H7 (cell line): ENCODE measurements around the gene C4orf50. TPM values are rescaled to one million over a fixed set of nuclear protein-coding genes. Genes with fewer than 3 reads are reported as not detected.

Experiments
- DNase-seq: peaks from one replicate; pipeline ENCODE4 v3.0.0; 2012
- H3K27me3 ChIP-seq: 2 replicates; pipeline ENCODE4 v1.6.0; 2011; ENCODE audit warnings: mild to moderate bottlenecking, low read length; ENCODE audit not compliant: control insufficient read depth, insufficient read depth
- H3K36me3 ChIP-seq: replicated peaks from 2 replicates; pipeline ENCODE4 v1.5.1; 2011; ENCODE audit warnings: low read length; ENCODE audit not compliant: control insufficient read depth, insufficient read depth
- H3K4me3 ChIP-seq: 2 replicates; pipeline ENCODE4 v1.5.1; 2011; ENCODE audit warnings: low read depth, mild to moderate bottlenecking, control low read depth, low read length, moderate library complexity; ENCODE audit not compliant: insufficient read depth
- total RNA-seq: library from RNA; depleted of rRNA; stranded (reverse); fragments of >200 nt; shearing (Covaris generic); gene quantifications from 2 replicates; pipeline ENCODE4 v1.2.3, GENCODE V29; 2014; rRNA removed

C4orf50 gene
- 0.10 and 0.11 TPM in 2 replicates for total RNA-seq

DNA sequence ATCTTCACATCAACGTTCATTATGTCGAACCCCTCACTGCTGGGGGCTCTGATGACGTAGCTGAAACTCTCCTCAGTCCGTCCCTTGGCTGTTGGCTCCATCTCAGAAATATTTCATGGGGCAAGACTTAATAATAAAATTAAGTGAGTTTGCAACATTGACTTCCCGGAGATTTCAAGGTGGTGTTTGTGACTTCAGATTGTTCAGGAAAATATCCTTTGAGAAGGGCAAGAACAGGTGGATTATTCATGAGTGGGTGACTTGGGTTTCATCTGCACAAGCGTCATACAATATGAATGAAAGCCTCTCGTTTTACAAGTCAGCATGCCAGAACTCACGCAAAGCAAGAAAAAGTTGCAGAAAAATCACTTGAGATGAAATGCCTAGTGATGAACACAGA lies at the start of gene C4orf50:
Gene C4orf50, minus strand, starts transcription at position 101 of the 400 bp plus-strand sequence.
- DNase-seq = no peak
- no peak within 1 kb of the TSS for H3K4me3 ChIP-seq
- H3K27me3 ChIP-seq = no peaks in the 10 kb centered on the region
- H3K36me3 ChIP-seq = no peaks in the 10 kb centered on the region

DNA sequence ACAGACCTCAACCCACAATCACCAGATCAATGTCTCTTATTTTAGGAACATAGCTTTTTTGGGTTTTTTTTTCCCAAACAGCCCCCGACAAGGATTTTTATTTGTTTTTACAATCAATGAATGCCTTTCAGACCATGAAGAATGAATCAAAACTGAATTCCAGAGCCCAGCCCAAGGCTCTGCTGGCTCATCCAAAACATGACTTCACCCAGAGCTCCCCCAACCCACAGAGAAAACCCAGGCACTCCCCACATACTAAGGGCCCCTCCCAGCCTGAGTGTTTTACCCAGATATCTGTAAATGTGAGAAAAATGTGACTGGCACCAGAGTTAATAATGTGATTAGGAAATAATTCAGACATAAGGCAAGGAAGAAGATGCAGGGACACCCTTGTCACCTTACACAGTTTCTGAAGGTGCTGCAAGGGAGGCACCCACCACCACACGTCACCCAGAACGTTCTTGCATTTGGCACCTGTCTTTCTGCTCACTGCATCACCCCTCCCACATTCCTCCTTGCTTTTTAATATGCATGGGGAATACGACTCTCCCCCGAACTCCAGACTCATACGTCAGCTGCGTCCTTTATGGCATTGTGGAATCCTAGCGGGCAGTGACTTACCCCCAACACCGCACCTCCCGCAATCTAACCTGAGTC lies 47.8 kb upstream of the C4orf50 start:
- no peak overlapping the region for H3K4me3 ChIP-seq
- H3K27me3 ChIP-seq = peaks cover 1% of the 10 kb centered on the region; the same call in 1 of the 2 replicates
- DNase-seq = no peak
- H3K36me3 ChIP-seq = no peaks in the 10 kb centered on the region

- H3K4me3 ChIP-seq = no peak overlapping the region
- H3K36me3 ChIP-seq = no peaks in the 10 kb centered on the region
- peaks cover 1% of the 10 kb centered on the region; the same call in 1 of the 2 replicates for H3K27me3 ChIP-seq
- DNase-seq = no peak
Measured at GRCh38 chr4:6065166-6065565, 46.9 kb upstream of the C4orf50 start.

DNA sequence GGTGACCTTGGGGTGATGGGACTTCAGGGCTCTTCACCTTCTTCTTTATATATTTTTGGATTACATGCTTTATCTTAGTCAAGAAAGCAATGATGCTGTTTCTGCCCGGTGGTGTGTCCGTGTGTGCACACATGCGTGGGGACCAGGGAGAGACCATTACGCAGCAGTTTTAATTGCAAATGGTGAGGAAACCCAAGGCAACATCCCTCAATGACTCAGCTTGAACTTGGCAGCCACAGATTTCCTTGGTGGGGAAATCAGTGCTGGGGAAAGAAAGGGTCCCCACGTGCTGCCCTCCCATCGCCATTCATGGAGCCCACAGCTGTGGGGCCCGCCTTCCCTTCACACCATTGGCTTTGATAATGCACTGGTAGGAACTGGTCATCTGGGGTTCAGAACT lies 46.2 kb upstream of the C4orf50 start:
- DNase-seq = no peak
- Histone ChIP-seq H3K36me3 (no peaks in the 10 kb centered on the region), H3K4me3 (no peak overlapping the region), H3K27me3 (no peaks in the 10 kb centered on the region)

DNA sequence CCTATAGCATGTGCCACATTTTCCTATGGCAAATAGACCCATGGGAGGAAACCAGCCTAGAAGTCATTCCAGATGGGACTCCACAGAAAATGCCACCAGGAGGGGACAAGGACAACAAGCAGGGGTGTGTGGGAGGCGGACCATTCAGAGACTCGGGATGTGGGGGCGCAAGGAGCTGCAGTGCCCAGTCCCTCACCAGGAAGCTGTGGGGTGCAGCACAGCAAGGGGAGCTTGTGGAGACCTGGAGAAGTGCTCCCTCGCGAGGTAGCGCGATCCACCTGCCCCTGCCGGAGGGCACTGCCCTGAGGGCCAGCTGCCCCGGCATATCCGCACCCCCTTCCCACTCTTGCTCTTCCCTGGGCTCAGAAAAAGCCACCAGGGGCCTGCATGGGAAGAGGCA lies 45.5 kb upstream of the C4orf50 start:
- DNase-seq = no peak
- Histone ChIP-seq H3K27me3 (no peaks in the 10 kb centered on the region), H3K4me3 (no peak overlapping the region), H3K36me3 (no peaks in the 10 kb centered on the region)

DNA sequence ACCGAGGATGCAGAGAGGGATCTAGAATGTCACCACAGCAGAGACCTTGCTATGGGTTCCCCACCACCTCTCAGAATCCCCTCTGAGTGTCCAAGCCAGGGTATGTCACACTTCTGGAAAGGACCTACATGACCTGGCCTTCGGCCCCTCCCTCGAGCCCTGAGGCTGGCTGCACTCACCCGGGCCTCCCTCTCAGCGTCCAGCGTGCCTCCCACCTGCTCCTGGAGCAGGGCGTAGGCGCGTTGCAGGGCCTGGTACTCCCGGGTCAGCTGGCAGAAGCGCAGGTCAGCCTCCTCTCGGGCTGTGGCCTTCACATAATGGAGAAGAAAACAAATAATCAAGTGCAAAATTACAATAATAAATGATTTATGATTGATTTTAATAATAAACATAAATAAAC lies 43.9 kb upstream of the C4orf50 start:
- Histone ChIP-seq H3K27me3 (no peaks in the 10 kb centered on the region), H3K36me3 (no peaks in the 10 kb centered on the region), H3K4me3 (no peak overlapping the region)
- DNase-seq = no peak

- DNase-seq = no peak
- no peak overlapping the region for H3K4me3 ChIP-seq
- no peaks in the 10 kb centered on the region for H3K27me3 ChIP-seq
- H3K36me3 ChIP-seq = no peaks in the 10 kb centered on the region
Measured at GRCh38 chr4:6059375-6059805, 41.2 kb upstream of the C4orf50 start.

- no peaks in the 10 kb centered on the region for H3K27me3 ChIP-seq
- no peak for DNase-seq
- H3K36me3 ChIP-seq = no peaks in the 10 kb centered on the region
- no peak overlapping the region for H3K4me3 ChIP-seq
Measured at GRCh38 chr4:6058531-6059374, 40.5 kb upstream of the C4orf50 start.

GRCh38 chr4:6056976-6057766 lies 38.9 kb upstream of the C4orf50 start:
- H3K27me3 ChIP-seq = no peaks in the 10 kb centered on the region
- no peaks in the 10 kb centered on the region for H3K36me3 ChIP-seq
- no peak overlapping the region for H3K4me3 ChIP-seq
- no peak for DNase-seq

DNA sequence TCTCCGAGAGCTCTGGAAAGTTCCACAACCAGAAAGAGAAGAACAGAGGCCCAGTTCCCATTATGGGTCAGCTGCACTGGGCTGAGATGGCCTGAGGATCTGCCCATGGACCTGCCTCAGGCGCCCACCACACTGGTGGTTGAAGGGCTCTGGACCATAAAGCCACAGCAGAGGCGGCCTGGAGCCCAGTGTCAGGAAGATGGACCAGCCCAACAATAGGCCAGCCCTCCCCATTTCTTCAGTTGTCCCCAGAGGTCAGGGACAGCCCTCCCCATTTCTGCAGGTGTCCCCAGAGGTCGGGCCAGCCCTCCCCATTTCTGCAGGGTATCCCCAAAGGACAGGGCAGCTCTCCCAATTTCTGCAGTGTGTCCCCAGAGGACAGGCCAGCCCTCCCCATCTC lies 37.2 kb upstream of the C4orf50 start:
- Histone ChIP-seq H3K27me3 (no peaks in the 10 kb centered on the region; the same call in 1 of the 2 replicates), H3K36me3 (no peaks in the 10 kb centered on the region), H3K4me3 (no peak overlapping the region)
- no peak for DNase-seq

DNA sequence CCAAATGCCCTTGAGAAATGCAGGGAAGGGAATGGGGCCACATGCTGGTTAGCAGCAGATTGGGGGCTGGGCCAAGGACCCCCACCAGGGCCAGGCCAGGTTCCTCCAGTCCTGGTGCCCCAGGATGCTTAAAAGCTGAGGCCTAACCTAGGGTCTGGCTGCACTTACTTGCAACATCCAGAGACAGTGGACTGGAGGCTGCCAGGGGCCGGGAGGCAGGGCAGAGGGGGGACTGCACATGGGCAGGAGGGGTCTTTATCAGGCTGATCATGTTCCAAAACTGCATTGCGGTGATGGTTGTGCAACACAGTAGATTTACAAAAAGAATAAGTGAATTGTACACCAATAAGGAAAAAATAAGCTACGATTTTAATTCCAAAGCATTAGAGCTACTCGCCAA lies 36.8 kb upstream of the C4orf50 start:
- no peak for DNase-seq
- no peak overlapping the region for H3K4me3 ChIP-seq
- no peaks in the 10 kb centered on the region for H3K36me3 ChIP-seq
- H3K27me3 ChIP-seq = no peaks in the 10 kb centered on the region; the same call in 1 of the 2 replicates

- Histone ChIP-seq H3K36me3 (no peaks in the 10 kb centered on the region), H3K27me3 (no peaks in the 10 kb centered on the region; the same call in 1 of the 2 replicates), H3K4me3 (no peak overlapping the region)
- no peak for DNase-seq
Measured at GRCh38 chr4:6054162-6054922, 36.1 kb upstream of the C4orf50 start.

DNA sequence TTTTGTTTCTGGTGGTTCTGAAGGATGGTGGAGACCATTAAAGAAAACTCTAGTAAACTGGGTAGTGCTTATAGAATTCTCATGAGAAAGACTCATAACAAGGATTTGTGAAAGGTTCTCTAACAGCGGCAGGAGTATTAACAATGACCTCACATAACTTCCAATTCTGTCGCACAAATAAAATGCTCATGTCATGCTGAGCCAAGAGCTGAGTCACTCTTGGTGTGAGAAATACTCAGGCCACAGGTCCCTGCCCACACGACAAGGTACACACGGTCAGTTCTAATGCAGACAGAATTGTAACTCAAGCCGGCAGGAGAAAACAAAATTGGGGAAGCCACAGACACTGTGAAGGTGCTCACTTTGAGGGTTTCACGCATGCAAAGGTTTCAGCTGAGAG lies 34.4 kb upstream of the C4orf50 start:
- no peaks in the 10 kb centered on the region for H3K36me3 ChIP-seq
- no peaks in the 10 kb centered on the region; the same call in 1 of the 2 replicates for H3K27me3 ChIP-seq
- no peak overlapping the region for H3K4me3 ChIP-seq
- DNase-seq = no peak

DNA sequence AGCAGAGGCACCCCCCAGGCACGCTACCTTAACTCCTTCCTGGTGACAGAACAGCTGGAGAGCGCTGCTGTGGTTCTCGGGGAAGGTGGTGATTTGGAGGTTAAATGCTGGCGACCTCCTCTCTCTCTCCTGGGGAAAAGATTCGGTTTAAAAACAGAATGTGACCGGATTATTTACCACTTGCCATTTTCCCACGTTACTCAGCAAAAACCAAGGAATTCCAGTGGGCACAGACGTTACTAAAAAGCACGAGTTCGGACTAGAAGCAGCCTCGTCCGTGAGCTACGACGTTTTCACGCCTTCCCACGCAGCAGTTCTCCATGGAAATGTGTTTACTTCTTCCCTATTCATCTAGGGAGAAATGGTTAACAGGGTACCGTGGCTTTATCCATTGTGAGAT lies 32.3 kb upstream of the C4orf50 start:
- Histone ChIP-seq H3K27me3 (no peaks in the 10 kb centered on the region; the same call in 1 of the 2 replicates), H3K4me3 (no peak overlapping the region), H3K36me3 (no peaks in the 10 kb centered on the region)
- DNase-seq = no peak
